Ovary (tissue), 3 donors: Measurements from ENCODE around the gene JMJD6.

Source experiments
- CTCF ChIP-seq, 3 donors: fragments of 450-650 bp in 2 of 3; fragments of 200-600 bp in 1 of 3; IDR thresholded peaks; one replicate each; pipeline versions ENCODE4 v1.5.1 to v1.8.0; 2016 to 2022; ENCODE audit warnings: antibody characterized with exemption in 3 of 3, mild to moderate bottlenecking in 1 of 3
- EP300 ChIP-seq: sonication (generic); formaldehyde crosslinking; IDR thresholded peaks from one replicate; pipeline ENCODE4 v1.6.1; 2017; ENCODE audit warnings: antibody characterized with exemption
- POLR2A ChIP-seq: fragments of 450-650 bp; IDR thresholded peaks from one replicate; pipeline ENCODE4 v1.6.1; 2017; ENCODE audit warnings: antibody characterized with exemption, mild to moderate bottlenecking, moderate library complexity
- donor health status: DM: no; HTN: no; CAD: no.

GRCh38 chr17:76691379-76692191, 34.8 kb downstream of the JMJD6 start:
- no peak for TF ChIP-seq CTCF (IDR thresholded peaks at IDR 0.05)
- no peak for TF ChIP-seq POLR2A
- no peak for TF ChIP-seq EP300
